Uterus (tissue), 4 donors: ENCODE measurements around the gene FGFR2. TPM values are rescaled to one million over a fixed set of nuclear protein-coding genes. Genes with fewer than 3 reads are reported as not detected.
A peak's percentile ranks its signal among the peaks of the same experiment; 100 is the strongest.

Experiments used
- DNase-seq, 2 donors: peaks; one replicate each; pipeline ENCODE4 v3.0.0-alpha.2; 2019 to 2020
- H3K27ac ChIP-seq, 2 donors: fragments of 200-600 bp; sonication (generic); 1 replicate in 1 of 2; 2 replicates in 1 of 2; pipeline ENCODE4 v1.5.1; 2016 to 2018
- H3K27me3 ChIP-seq, 2 donors: fragments of 200-600 bp; sonication (generic); one replicate each; pipeline ENCODE4 v1.5.1; 2018 to 2019; ENCODE audit warnings: control low read depth in 1 of 2
- H3K36me3 ChIP-seq, 2 donors: fragments of 200-600 bp; sonication (generic); one replicate each; pipeline ENCODE4 v1.5.1; 2019; ENCODE audit warnings: control low read depth in 1 of 2
- H3K4me1 ChIP-seq, 2 donors: fragments of 200-600 bp; sonication (generic); one replicate each; pipeline ENCODE4 v1.5.1; 2018 to 2019; ENCODE audit warnings: control low read depth in 1 of 2
- H3K4me3 ChIP-seq, 2 donors: fragments of 200-600 bp; sonication (generic); 1 replicate in 1 of 2; 2 replicates in 1 of 2; pipeline ENCODE4 v1.5.1; 2018 to 2019; ENCODE audit warnings: mild to moderate bottlenecking in 1 of 2
- H3K9me3 ChIP-seq, 2 donors: fragments of 200-600 bp; sonication (generic); one replicate each; pipeline ENCODE4 v1.5.1; 2019; ENCODE audit warnings: control low read depth in 1 of 2
- CTCF ChIP-seq, 4 experiments: fragments of 200-600 bp in 2 of 4; fragments of 450-650 bp in 2 of 4; sonication (generic) in 2 of 4; IDR thresholded peaks; one replicate each; pipeline ENCODE4 v1.5.1; 2016 to 2019; ENCODE audit warnings: antibody characterized with exemption in 4 of 4, mild to moderate bottlenecking in 2 of 4, moderate library complexity in 1 of 4
- POLR2A ChIP-seq, 2 donors: fragments of 450-650 bp; IDR thresholded peaks; one replicate each; pipeline ENCODE4 v1.6.1; 2016; ENCODE audit warnings: antibody characterized with exemption in 2 of 2, mild to moderate bottlenecking in 1 of 2, moderate library complexity in 1 of 2
- intact Hi-C: fragments of 100-400 bp; cut with DNase I; formaldehyde crosslinking; loops from one replicate; pipeline ENCODE4 v1.15.1; 2023; ENCODE audit warnings: low total_unique reads
- total RNA-seq, 4 donors: library from RNA; depleted of rRNA in 3 of 4; stranded (reverse); fragments of >200 nt in 3 of 4; gene quantifications; one replicate each; pipeline versions ENCODE4 v1.1.0 to v1.2.4, GENCODE V29; 2014 to 2023
- donor health status: DM: yes; HTN: yes; CAD: no.

FGFR2 gene
- total RNA-seq, 4 donors from 2014 or later, result 27.4 to 159 (median 111) TPM

- no peak overlapping the region for H3K4me3 ChIP-seq
- no peaks in the 10 kb centered on the region for H3K9me3 ChIP-seq
- TF ChIP-seq POLR2A (IDR thresholded peaks at IDR 0.05) (no peak), CTCF (IDR thresholded peaks at IDR 0.05) (no peak)
- no peak for DNase-seq
- intact Hi-C loops, result no loop called here
- H3K4me1 ChIP-seq, result no peaks in the 10 kb centered on the region
- no peaks in the 10 kb centered on the region for H3K27me3 ChIP-seq
- H3K27ac ChIP-seq, result no peak overlapping the region
- no peaks in the 10 kb centered on the region for H3K36me3 ChIP-seq
Observed at GRCh38 chr10:121610798-121611323, 12.6 kb upstream of the FGFR2 start.

- H3K9me3 ChIP-seq, result no peaks in the 10 kb centered on the region
- no peaks in the 10 kb centered on the region for H3K36me3 ChIP-seq
- H3K4me3 ChIP-seq, result no peak overlapping the region
- H3K4me1 ChIP-seq, result no peaks in the 10 kb centered on the region
- intact Hi-C loops, result loop anchor here (5.0 kb wide), 1 partner anchor 667 kb away; no protein-coding TSS in a partner anchor
- H3K27me3 ChIP-seq, result no peaks in the 10 kb centered on the region
- H3K27ac ChIP-seq, result no peak overlapping the region
- DNase-seq, result no peak
- no peak for TF ChIP-seq CTCF (IDR thresholded peaks at IDR 0.05)
- TF ChIP-seq POLR2A (IDR thresholded peaks at IDR 0.05), result no peak
Observed at GRCh38 chr10:121609426-121610380, 11.5 kb upstream of the FGFR2 start.

GRCh38 chr10:121608469-121609190 is 10.4 kb upstream of the FGFR2 start:
- H3K9me3 ChIP-seq, result no peaks in the 10 kb centered on the region
- TF ChIP-seq CTCF (IDR thresholded peaks at IDR 0.05) (peak; percentile 70 to 93 (median 86)), POLR2A (IDR thresholded peaks at IDR 0.05) (peak in 1 of 2 donors; percentile 16)
- H3K27ac ChIP-seq, result no peak overlapping the region
- H3K27me3 ChIP-seq, result no peaks in the 10 kb centered on the region
- H3K4me1 ChIP-seq, result no peaks in the 10 kb centered on the region
- intact Hi-C loops, result loop anchor here (5.0 kb wide), 1 partner anchor 666 kb away; no protein-coding TSS in a partner anchor
- H3K4me3 ChIP-seq, result peak overlapping the region; percentile 13 to 29
- DNase-seq, result peak in 1 of 2 donors; percentile 57
- H3K36me3 ChIP-seq, result no peaks in the 10 kb centered on the region

GRCh38 chr10:121607310-121608055 is 9.2 kb upstream of the FGFR2 start:
- Histone ChIP-seq H3K9me3 (no peaks in the 10 kb centered on the region), H3K36me3 (no peaks in the 10 kb centered on the region), H3K4me3 (no peak overlapping the region), H3K27ac (no peak overlapping the region), H3K27me3 (no peaks in the 10 kb centered on the region), H3K4me1 (no peaks in the 10 kb centered on the region)
- no peak for TF ChIP-seq CTCF (IDR thresholded peaks at IDR 0.05)
- no peak for TF ChIP-seq POLR2A (IDR thresholded peaks at IDR 0.05)
- intact Hi-C loops, result loop anchor here (5.0 kb wide), 1 partner anchor 665 kb away; no protein-coding TSS in a partner anchor
- DNase-seq, result no peak
